GM19397 (cell line): Measurements from ENCODE around the gene SIRT7.

Source experiments
- ATAC-seq: cut with Tn5 transposase; IDR thresholded peaks from one replicate; pipeline ENCODE4 v1.9.1; 2021; ENCODE audit warnings: mild to moderate bottlenecking, moderate library complexity; ENCODE audit not compliant: unreplicated experiment

SIRT7 gene

DNA sequence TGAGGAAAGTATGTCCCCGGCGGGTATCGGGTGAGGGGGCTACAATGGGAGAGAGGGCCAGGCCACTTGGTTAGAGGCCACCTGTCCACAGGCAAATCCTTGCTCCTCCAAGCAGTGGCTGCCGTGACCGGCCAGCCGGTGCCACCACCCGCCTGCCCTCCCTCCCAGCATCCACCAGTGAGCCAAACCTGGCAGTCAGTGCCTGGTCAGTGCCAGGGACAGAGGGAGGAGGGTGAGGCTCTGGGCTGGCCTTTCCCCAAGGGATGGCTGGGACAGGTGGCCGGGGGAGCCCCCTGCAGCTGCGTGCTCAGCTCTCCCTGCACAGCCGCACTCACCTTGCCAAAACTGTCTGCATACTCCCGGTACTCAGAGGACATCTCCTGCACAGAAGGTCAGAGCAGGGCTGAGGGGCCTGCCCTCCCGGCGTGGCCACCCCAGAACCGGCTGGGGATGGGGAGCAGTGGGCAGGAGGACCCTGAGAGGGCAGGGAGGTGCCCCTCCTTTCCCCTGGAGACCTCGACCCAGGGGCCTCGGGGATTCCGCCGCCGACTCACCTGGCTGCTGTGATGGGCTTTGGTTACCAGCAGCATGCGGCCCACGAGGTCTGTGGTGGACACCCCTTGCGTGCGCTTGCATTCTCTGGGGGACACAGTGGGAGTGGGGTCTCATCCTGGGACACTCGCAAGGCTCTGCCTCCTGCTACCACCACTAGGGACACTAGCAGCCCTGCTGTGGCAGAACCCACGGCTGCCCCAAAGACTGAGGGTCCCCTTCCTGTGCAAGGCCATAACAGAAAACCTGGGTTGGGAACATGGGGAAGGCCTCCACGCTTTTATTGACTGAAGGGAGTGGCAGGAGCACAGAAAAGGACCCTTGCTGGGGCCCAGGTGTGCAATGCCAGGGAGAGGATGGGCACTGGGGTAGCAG lies 10.5 kb downstream of the SIRT7 start:
- no peak for ATAC-seq

DNA sequence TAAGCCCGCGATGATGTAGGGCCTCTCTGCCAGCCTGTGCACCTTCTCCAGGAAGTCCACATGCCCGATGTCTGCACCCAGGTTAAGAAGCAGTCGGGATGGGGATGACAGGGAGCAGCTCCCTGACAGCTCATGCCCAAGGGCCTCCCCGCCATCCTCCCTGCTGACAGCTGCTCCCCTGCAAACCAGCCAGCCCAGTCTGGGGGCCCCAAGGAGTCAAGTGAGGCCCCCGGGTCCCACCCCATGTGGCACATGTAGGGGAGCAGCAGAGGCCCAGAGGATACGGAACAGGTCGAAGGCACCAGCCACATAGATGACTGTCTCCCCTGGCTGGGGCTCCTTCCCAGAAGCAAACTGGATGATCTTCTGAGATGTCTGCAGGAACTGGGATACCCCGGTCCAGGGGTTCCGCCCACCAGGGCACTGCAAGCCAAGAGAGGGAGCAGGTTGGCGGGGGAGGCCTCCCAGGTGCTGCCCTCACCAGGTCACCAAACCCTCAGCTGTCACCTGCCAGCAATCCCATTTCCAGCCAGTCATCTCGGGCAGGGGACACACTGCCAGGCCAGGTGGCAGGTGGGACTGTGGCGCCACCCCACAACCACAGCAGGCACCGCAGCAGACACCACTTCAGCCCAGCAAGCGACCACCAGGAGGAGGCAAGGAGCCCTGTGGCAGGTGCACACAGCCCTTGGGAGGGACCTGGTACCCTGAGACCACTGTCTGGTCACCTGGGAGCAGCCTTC lies 11.3 kb downstream of the SIRT7 start:
- no peak for ATAC-seq

DNA sequence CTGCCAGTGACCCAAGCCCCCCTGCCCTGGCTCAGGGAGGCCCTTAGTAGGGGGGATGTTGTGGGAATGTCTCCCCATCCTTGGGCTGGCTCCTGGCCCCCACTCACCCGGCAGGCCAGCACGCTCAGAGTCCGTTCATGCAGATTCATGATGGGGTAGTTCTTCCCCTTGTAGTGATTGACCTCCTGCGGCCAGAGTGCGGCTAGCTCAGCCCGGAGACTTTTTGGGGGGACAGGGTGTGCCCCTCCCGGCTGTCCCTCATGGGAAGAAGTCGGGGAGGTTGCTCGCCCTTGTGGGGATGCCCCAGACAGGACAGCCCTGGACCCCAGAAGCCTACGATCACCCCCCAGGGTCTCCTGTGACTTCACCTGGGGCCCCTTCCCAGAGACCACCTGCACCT lies 12.0 kb downstream of the SIRT7 start:
- no peak for ATAC-seq

DNA sequence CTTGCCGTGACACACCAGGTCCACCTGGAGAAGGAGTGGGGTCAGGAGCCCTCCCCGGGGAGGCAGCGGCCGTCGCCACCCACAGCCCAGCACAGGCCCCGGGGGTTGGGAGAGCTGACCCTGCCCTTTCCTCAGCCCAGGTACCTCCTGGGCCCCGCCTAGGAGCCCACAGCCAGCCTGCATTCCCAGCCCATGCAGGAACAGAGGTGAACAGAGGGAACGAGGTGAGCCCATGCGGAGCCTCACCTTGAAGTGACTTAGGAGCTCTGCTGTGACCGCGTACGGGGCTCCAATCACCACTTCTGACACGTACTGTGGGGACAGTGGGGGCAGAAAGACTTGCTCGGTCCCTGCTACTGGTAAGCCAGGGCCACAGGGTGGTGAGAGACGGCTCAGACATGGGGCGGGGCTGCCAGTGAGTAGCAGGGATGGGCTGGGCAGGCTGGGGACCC lies 12.5 kb downstream of the SIRT7 start:
- no peak for ATAC-seq

DNA sequence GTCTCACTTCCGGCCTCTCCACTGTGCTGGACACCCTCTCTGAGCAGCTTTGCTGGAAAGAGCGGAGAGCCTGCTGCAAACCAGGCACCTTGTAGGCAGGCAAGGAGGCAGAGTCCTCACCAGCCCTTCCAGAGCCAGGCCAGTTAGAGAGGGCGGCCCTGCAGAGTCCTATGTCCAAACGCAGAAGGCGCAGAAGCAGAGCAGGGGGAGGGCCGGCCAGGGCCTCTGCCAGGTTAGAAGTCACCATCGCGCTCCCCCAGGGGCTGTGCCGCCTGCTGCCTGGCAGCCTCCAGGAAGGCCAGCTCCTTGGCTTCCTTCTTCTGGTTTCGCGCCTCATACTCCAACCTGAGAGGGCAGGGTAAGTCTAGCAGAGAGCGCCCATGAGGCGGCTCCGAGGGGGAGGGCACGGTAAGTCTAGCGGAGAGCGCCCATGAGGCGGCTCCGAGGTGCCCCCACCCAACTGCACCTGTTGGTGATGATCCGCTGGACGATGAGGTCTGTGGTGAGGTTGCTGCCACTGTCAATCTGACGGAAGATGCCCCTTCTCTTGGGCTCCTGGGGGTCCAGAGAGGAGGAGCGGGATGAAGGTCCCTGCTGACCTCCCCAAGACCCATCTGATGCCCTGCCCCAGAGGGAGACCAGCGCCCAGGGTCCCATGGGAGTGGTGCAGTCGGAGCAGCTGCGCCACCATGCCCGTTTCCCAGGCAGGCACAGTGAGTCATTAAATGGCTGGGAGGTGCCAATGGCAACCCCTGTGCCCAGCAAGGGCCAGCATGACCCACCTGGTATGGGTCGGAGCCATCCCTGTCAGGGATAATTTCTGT lies 13.2 kb downstream of the SIRT7 start:
- no peak for ATAC-seq

DNA sequence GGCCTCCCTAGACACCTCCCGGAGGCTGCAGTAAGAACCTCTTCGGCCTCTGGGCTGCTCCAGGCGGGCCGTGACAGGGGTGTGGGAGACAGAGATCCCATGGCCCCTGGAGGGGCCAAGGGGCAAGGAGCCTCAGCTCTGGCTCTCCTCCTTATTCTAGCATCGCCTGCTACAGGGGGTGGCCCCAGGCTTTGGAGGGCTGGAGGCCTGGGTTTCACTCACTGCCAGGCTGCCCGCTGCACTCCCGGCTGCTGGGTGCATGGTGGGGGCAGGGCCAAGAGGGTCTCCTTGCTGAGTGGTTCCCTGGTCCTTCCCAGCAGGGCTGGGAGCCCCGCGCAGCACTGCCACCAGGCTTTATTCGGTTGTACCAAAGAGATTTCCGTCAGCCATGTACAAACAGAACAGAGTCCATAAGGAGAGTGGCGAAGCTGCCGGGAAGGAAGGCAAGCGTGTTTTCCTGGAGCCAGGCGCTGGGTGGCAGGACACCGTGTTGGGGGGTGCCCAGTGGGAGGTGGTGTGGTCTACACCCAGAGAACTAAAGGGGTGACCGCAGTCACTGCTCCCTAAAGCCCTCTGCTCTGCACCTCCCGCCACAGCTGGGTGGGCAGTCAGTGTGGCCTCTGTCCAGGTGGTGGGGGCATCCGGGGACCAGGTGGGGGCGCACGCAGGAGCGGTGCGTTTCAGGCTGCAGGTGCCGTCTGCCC lies 13.9 kb downstream of the SIRT7 start:
- no peak for ATAC-seq

DNA sequence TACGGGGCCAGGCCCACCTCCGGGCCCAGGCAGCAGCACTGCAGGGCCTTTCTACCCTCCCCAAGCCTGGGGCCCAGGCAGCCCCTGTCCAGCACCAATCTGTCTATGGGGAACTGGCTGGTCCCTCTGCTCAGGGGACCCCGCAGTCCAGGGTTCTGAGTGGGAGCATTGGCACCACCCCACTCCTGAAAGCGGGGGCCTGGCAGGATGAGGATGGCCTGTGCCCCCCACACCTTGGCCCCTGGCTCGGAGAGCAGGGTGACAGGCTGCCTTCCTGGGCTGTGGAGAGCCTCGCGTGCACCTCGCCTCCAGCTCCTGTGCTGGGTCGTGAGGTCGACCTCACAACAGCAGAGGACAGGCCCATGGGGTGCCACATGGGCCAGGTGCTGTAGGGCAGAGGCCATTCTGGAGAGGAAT lies 14.6 kb downstream of the SIRT7 start:
- ATAC-seq = no peak

DNA sequence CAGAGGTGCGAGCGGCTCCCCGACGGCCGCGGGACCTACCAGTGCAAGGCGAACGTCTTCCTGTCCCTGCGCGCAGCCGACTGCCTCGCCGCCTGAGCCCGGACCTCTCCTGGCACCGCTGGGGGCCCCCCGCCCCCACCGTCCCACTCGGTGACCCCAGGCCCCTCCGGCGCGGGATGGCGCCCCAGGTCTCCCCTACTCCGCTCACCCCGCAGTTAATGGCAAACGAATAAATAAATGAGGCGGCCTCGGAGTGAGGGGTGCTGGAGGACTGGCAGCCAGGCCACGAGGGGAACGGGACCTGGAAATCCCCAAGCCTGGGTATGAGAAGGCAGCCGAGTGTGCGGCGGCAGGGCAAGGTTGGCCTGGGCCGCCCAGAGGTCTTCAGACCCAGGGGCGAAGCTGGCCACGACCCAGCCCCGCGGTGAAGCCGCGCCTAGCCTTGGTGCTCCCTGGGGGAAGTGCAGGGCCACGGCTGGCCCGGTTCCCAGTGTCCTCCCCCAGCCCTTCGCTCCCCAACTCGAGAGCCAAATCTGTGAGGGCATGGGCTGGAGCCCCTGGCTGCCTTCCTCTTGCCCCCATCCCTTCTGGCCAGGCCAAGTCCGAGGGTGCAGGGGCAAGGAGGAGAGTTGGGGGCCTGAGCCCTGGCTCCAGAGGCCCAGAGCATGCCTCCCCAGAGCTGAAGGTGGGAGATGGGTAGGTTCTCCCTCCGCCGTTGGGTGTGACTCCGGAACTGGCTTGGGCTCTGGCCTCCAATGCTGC lies 15.1 kb downstream of the SIRT7 start:
- no peak for ATAC-seq

DNA sequence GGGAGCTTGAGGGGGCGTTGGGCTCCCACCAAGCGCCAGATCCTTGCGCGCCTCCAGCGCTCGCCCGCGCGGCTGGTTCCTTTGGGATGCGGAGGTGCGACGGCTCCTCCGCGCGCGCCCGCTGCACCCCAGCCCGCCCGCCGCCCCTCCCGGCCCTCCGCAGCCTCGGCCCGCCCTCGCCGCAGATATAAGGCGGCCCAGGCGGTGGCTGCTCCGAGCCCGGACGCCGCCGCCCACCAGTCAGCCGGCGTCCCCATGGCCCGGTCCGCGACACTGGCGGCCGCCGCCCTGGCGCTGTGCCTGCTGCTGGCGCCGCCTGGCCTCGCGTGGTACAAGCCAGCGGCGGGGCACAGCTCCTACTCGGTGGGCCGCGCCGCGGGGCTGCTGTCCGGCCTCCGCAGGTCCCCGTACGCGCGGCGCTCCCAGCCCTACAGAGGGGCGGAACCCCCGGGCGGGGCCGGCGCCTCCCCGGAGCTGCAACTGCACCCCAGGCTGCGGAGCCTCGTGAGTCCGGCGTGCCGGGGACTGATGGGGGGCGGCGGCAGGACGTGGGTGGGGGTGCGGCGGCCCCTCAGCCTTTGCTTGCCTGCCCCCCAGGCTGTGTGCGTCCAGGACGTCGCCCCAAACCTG lies 15.8 kb downstream of the SIRT7 start, which contains the start of gene NPB:
TSS of gene NPB (plus strand) at position 216 of the 630 bp plus-strand sequence. CDS start at position 256, 40 bp downstream.
- no peak for ATAC-seq

DNA sequence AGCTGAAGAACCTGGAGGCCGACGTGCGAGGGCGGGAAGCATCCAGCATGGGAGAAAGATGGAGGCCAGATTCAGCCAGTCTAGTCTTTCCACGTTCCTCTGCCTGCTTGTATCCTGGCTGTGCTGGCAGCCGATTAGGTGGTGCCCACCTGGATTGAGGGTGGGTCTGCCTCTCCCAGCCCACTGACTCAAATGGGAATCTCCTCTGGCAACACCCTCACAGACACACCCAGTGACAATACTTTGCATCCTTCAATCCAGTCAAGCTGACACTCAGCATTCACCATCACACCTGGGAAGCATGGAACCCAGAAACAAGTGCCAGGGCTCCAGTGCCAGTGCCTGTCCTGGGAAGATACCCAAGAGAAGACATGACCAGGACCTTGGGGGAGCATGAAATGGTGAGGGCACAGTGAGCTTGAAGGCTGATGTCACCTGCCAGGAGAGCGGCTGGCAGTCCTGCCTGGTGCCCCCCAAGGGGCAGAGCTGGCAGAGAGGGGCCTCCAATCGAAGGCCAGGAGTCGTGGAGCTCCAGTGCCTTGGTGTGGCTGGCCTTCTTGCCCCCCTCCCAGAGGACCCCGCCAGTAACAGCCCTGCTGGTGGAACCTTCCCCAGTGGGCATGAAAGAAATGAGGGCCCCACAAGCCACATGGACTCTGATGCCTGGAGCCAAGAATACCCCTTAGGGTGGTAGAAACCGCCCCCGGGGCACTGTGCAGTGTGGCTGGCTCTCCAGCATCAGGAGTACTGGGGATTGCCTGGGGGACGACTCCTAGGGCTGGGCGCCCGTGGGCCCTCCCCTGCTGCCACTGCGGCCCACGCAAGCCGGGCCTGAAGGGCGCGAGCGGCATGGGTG lies 16.6 kb downstream of the SIRT7 start:
- ATAC-seq = no peak

DNA sequence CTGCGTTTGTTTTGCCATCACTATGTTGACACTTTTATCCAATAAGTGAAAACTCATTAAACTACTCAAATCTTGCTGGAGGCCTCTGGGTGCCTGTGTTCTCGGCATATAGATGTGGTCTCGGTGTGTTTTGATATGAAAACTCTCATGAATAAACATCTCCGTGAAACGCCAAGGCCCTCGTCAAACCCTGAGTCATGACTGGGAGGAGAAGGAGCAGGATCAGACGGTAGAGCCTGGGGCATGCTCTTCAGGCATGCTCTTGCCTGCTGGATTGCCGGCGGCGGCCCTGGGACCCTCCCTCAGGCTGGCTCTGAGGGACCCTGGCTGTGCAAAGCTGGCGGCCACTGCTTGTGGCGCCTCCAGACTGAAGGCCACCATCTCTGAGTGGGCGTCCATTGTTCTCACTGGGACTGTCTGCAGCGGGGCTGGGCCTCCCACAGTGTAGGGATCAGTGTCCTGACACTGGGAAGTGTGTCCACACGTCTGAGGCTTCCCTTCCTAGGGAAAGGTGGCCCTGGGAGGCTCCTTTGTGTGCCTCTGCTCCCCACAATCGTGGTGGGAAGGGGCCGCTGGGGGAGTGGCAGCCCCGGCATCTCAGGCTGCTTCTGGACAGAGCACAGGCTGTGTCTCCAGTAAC lies 17.7 kb downstream of the SIRT7 start:
- ATAC-seq = no peak

DNA sequence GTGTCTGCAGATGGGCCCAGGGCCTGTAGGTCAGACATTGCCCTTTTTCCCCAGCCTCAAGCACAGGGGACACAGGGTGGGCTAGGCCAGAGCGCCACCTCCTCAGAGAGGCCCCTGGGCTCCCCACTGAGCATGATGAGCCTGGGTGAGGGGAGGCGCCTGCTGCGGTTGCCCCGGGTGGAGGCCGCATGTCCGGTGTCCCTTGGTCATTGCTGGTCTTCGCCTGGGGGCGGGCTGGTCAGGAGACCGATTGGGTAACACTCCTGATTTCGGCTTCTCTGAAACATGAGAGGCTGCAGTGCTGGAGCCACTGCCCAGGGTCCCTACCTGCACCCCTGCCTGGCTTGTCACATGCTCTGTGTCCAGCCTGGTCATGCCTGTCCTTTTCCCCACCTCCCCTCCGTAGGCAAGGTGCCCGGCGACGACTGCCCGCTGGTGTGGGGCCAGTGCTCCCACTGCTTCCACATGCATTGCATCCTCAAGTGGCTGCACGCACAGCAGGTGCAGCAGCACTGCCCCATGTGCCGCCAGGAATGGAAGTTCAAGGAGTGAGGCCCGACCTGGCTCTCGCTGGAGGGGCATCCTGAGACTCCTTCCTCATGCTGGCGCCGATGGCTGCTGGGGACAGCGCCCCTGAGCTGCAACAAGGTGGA lies 18.3 kb downstream of the SIRT7 start:
- ATAC-seq = no peak

DNA sequence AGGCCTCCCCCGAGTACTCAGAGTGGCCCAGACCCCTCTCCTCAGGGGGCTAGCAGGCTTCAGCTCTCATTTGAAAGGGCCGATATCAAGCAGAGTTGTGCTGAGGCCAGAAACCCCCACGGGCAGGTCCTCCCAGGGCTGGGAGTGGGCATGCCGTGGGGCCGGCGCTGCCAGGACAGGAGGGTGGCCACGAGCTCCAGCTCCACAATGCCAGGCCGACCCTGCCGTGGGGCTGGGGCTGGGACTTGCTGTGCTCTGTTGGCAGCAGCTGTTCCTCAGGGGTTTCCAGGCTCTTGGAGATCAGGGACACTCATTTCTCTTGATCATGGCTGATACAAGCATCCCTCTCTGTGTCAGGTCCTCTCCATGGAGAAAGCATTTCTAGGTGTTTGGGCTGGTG lies 19.1 kb downstream of the SIRT7 start:
- ATAC-seq = no peak

DNA sequence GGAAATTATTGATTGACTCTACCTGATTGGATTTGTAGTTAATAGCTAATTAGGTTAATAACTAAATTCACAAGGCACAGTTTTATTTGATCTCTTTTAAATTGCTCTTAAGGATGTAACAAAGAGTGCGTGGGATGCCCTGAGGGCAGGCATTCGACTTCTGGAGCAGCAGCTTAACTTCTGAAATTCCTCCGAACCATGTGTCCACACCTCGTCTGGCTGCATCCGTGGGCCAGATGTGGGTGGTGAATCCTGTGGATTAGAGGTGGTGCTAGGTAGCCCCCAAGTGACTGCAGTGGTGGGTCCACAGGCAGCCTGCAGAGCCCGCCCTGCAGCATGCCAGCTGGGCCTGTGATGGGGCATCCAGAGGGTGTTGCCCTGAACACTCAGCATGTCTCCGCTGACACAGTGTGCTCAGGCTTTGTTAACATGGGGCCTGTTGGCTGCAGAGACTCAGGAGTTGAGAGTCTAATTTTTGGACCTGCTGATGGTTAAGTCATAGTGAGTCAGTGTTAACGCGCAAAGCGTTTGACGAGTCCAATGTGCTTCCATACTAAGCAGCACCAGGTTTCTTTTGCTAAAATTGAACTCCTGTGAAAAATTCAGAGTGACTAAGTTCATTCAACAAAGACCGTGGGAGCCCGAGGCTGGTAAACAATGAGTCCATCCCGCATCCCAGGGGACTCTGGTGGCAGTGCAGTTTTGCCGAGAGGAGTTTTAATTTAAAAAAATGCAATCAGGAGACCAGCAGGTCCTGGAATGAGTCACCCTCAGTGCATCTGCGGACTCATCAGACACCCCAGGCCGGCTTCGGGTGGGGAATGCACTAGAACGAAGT lies 19.7 kb downstream of the SIRT7 start:
- no peak for ATAC-seq

DNA sequence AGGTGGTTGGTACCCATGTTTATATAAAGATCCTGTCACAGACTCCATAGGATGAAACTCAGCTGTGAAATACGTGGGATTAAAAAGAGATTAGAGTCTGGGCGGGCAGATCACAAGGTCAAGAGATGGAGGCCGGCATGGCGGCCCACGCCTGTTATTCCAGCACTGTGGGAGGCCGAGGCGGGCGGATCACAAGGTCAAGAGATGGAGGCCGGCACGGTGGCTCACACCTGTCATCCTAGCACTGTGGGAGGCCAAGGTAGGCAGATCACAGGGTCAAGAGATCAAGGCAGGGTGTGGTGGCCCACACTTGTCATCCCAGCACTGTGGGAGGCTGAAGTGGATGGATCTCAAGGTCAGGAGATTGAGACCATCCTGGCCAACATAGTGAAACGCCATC lies 22.6 kb downstream of the SIRT7 start:
- no peak for ATAC-seq

DNA sequence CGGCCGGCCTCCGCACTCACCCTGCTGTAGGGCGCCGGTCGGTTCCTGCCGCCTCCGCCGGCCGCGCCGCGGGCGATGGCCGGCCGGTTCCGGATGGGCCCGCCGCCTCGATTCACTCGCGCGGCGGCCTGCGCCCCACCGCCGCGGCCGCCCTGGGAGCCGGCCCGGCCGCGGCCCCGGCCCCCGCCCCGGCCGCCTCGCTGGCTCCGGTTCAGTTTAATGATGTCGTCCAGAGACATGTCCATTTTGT lies 26.7 kb downstream of the SIRT7 start:
- peak; percentile 20 for ATAC-seq
